ENCODE data around the gene SNRNP25.
"Not testable (repeated sequence)": the region's sequence is repeated elsewhere in the genome, so short reads cannot be mapped to it uniquely, and the experiment has no call there.

SNRNP25 gene

GRCh38 chr16:53346-54236 is at the start of gene SNRNP25, which contains the start of gene POLR3K:
SNRNP25 (plus strand) TSS chr16:53828; CDS start chr16:54017, 189 bp downstream.
POLR3K (minus strand) TSS chr16:53608; CDS start chr16:53586, 22 bp downstream.
- peak; percentile 95 for DNase-seq

- no peak for DNase-seq
Measured at GRCh38 chr16:9903-10665, 43.5 kb upstream of the SNRNP25 start.

GRCh38 chr16:10772-11171 is 42.9 kb upstream of the SNRNP25 start:
- not testable (repeated sequence) for DNase-seq

- not testable (repeated sequence) for DNase-seq
Measured at GRCh38 chr16:17062-17765, 36.4 kb upstream of the SNRNP25 start.

- DNase-seq, result not testable (repeated sequence)
Measured at GRCh38 chr16:20886-21285, 32.7 kb upstream of the SNRNP25 start.

GRCh38 chr16:24151-24550 is 29.5 kb upstream of the SNRNP25 start:
- not testable (repeated sequence) for DNase-seq

GRCh38 chr16:25926-26348 is 27.7 kb upstream of the SNRNP25 start:
- DNase-seq, result not testable (repeated sequence)

GRCh38 chr16:30627-31026 is 23.0 kb upstream of the SNRNP25 start:
- not testable (repeated sequence) for DNase-seq

- not testable (repeated sequence) for DNase-seq
Measured at GRCh38 chr16:33154-33876, 20.3 kb upstream of the SNRNP25 start.

- no peak for DNase-seq
Measured at GRCh38 chr16:33877-34647, 19.6 kb upstream of the SNRNP25 start.

GRCh38 chr16:34648-34987 is 19.0 kb upstream of the SNRNP25 start:
- no peak for DNase-seq

GRCh38 chr16:35011-35677 is 18.5 kb upstream of the SNRNP25 start:
- DNase-seq, result no peak

GRCh38 chr16:35678-36305 is 17.8 kb upstream of the SNRNP25 start:
- no peak for DNase-seq

GRCh38 chr16:36336-36984 is 17.2 kb upstream of the SNRNP25 start:
- no peak for DNase-seq

- DNase-seq, result no peak
Measured at GRCh38 chr16:37511-37910, 16.1 kb upstream of the SNRNP25 start.

GRCh38 chr16:38206-38605 is 15.4 kb upstream of the SNRNP25 start:
- DNase-seq, result not testable (repeated sequence)

GRCh38 chr16:38941-39892 is 14.4 kb upstream of the SNRNP25 start:
- DNase-seq, result no peak

GRCh38 chr16:41439-42068 is 12.1 kb upstream of the SNRNP25 start:
- DNase-seq, result no peak
